DMS153 treated with DMSO at 0.1 percent for 48 hours (cell line): ENCODE data around the gene PCBP1.
"Not testable (repeated sequence)": the region's sequence is repeated elsewhere in the genome, so short reads cannot be mapped to it uniquely, and the experiment has no call there.

Experiments used
- DNase-seq: peaks from one replicate; lab custom pipeline; 2025; ENCODE audit not compliant: unreplicated experiment; lab: John Stamatoyannopoulos, UW

PCBP1 gene

GRCh38 chr2:70086838-70087701 lies at the start of gene PCBP1:
PCBP1 (plus strand) TSS chr2:70087477; CDS start chr2:70087744, 267 bp downstream.
- DNase-seq = peak; percentile 91

GRCh38 chr2:70039366-70039765 lies 47.9 kb upstream of the PCBP1 start:
- no peak for DNase-seq

DNA sequence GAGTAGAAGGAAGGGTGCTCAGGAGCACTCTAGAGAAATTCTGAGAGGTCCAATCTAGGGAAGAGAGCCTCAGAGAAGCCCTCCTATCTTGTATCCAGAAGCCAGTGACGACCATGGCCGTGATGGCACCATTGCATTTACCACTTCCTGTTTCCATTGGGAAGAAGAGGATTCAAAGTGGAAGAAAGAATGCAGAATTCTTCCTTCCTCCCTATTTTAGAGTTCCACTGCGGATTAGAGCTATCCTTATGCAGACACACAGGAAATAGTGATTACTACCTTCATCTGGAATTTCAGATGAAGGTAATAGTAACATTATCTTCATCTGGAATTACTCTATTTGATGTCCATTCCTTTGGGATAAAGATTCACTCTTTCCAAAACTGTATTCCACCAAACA lies 45.6 kb upstream of the PCBP1 start:
- no peak for DNase-seq

DNA sequence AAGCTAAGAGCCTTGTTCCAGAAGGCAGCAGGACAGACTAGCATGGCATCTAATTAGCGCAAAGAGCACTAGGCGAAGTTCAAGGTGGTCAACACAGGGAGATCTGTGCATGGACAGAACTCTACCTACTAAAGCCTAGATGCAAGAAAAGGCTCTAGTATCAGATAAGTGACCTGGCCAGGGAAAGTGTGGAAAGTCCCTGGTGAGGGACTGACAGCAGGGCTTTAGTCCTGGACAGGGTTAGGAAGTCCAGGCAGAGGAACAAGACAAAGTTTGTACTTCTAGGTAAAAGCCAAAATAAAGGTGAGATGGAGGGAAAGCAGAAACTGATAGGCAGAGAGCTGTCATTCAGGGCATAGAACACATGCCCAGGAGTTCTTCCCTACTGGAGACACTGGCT lies 45.0 kb upstream of the PCBP1 start:
- no peak for DNase-seq

DNA sequence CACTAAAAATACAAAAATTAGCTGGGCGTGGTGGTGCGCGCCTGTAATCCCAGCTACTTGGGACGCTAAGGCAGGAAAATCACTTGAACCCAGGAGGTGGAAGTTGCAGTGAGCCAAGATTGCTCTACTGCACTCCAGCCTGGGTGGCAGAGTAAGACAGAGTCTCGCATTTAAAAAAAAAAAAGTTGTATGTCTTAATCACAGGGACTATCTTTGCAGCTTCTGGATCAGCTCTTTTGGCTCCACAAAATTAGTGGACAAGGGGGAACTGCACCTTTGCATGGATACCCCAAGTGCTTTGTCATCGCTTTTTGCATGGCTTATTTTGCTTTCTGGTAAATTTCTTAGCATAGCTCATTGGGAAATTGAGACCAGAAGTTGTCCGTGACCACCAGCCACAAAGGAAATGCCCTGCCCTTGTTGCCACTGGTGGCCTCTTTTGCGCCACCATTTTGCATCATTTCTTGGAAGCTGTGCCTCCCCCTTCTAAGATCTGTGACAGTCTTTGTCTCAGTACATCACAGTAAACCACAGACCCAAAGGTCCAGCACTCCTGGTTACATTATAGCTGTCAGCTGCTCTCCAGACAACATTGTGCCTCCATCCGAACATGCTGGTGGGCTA lies 43.9 kb upstream of the PCBP1 start:
- no peak for DNase-seq

DNA sequence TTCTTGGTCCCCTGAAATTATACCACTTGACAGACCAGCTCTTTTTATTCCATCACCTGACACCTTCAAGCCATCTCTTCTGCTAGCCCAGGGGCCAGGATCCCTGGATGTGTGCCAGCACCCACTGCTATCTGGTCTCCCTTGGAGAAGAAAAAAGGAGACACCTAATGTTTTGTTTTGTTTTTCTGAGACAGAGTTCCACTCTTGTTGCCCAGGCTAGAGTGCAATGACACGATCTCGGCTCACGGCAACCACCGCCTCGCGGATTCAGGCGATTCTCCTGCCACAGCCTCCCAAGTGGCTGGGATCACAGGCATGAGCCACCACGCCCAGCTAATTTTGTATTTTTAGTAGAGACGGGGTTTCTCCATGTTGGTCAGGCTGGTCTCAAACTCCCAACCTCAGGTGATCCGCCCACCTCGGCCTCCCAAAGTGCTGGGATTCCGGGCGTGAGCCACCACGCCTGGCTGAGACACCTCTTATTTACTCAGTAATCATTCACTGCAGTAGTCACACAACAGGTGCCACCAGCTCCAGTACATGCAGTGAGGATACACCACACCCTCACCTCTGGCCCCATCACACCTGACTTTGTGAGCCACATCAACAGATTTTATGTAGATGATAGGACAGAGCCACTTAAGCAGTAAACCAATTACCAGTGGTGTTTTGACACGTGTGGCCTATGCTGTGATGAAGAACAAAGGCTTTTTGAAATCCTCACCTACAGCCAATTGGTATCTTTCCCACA lies 42.8 kb upstream of the PCBP1 start:
- no peak for DNase-seq

- no peak for DNase-seq
Observed at GRCh38 chr2:70045405-70045804, 41.9 kb upstream of the PCBP1 start.

DNA sequence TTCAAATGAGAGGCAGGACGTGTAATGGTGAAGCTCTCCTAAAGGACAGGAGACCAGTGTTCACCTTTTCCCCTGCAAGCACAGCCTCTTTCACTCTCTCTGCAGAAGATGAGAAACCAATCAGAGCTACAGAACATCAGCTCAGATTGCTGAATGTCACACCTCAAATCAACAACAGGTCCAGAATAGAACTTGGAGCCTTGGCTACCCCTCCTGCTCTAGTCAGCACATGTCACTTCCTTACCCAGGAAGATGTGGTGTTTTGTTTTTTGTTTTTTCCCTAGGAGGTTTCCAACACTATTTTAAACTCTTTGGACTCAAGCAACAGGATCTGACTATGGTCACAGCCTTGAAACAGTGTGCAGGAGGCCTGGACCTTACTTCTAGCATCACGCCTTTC lies 41.3 kb upstream of the PCBP1 start:
- no peak for DNase-seq

DNA sequence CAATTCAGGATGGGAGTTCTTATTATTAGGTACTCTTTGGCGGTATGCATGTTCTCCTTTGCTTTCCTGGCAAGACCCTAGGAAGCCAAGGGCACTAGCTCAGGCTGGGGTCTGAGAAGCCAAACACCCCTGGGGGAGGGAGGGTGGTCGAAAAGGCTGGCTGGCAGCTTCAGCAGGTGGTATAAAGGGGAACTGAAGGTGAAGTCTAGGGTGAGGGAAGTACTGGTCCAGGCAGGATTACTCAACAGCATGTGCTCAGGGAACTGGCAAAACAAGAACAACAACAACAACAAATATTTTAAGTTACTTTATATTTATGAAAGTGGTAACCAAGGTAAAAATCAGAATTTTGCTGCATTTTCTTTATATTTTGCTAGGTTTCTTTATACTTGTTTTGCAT lies 40.7 kb upstream of the PCBP1 start:
- DNase-seq = no peak

GRCh38 chr2:70047451-70047850 lies 39.8 kb upstream of the PCBP1 start:
- no peak for DNase-seq

GRCh38 chr2:70049255-70049654 lies 38.0 kb upstream of the PCBP1 start:
- no peak for DNase-seq

GRCh38 chr2:70050631-70051425 lies 36.4 kb upstream of the PCBP1 start:
- DNase-seq = no peak

DNA sequence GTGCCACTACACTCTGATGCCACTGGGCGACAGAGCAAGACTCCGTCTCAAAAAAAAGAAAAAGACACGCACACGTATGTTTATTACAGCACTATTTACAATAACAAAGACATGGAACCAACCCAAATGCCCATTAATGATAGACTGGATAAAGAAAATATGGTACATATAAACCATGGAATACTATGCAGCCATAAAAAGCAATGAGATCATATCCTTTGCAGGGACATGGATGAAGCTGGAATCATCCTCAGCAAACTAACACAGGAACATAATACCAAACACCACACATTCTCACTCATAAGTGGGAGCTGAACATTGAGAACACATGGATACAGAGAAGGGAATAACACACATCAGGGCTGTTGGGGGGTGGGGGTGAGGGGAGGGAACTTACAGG lies 32.0 kb upstream of the PCBP1 start:
- DNase-seq = not testable (repeated sequence)

GRCh38 chr2:70061317-70061716 lies 26.0 kb upstream of the PCBP1 start:
- DNase-seq = no peak

GRCh38 chr2:70062270-70062669 lies 25.0 kb upstream of the PCBP1 start:
- DNase-seq = no peak

GRCh38 chr2:70068119-70068518 lies 19.2 kb upstream of the PCBP1 start:
- DNase-seq = no peak

DNA sequence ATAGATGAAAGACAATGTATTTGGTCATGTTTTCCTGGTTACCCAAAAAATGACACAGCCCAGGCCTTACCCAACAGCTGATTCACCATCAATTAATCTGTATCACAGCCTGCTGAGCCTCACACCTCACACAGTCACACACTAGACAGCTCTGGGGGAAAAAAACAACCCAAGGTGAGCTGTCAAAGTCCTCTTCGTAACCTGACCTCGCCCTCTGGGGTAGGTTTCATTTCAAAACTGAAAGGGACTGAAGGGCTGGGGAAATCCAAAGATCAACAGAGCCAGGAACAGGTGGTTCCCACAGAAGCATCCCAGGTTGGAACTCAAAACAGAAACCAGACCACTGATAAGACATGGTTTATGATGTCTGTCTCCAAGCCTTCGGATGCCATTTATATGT lies 18.2 kb upstream of the PCBP1 start:
- DNase-seq = no peak

- peak; percentile 68 for DNase-seq
Observed at GRCh38 chr2:70070542-70071268, 16.6 kb upstream of the PCBP1 start.

GRCh38 chr2:70073493-70073892 lies 13.8 kb upstream of the PCBP1 start:
- DNase-seq = no peak

DNA sequence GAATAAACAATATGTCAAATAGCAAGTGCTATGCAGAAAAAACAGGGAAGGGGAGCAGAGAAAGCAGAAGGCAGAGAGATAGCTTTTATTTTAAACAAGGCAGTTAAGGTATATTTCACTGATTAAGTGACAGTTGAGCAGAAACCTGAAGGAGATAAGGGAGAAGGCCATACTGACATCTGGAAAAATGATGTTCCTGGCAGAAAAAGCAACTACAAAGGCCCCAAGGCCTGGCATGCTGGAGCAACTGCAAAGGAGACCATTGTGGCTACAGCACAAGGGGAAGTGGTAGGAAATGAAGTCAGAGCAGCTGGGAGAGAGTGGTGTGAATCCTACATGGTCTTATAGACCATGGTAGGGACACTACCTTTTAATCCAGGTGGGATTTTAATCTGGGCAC lies 8.9 kb upstream of the PCBP1 start:
- no peak for DNase-seq
